ENCODE data around the gene LPGAT1.
"Not testable (repeated sequence)": the region's sequence is repeated elsewhere in the genome, so short reads cannot be mapped to it uniquely, and the experiment has no call there.

Gene LPGAT1, protein sequence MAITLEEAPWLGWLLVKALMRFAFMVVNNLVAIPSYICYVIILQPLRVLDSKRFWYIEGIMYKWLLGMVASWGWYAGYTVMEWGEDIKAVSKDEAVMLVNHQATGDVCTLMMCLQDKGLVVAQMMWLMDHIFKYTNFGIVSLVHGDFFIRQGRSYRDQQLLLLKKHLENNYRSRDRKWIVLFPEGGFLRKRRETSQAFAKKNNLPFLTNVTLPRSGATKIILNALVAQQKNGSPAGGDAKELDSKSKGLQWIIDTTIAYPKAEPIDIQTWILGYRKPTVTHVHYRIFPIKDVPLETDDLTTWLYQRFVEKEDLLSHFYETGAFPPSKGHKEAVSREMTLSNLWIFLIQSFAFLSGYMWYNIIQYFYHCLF
- total RNA-seq, result 90.3 to 170 (median 106) reads per million in 9 experiments

DNA sequence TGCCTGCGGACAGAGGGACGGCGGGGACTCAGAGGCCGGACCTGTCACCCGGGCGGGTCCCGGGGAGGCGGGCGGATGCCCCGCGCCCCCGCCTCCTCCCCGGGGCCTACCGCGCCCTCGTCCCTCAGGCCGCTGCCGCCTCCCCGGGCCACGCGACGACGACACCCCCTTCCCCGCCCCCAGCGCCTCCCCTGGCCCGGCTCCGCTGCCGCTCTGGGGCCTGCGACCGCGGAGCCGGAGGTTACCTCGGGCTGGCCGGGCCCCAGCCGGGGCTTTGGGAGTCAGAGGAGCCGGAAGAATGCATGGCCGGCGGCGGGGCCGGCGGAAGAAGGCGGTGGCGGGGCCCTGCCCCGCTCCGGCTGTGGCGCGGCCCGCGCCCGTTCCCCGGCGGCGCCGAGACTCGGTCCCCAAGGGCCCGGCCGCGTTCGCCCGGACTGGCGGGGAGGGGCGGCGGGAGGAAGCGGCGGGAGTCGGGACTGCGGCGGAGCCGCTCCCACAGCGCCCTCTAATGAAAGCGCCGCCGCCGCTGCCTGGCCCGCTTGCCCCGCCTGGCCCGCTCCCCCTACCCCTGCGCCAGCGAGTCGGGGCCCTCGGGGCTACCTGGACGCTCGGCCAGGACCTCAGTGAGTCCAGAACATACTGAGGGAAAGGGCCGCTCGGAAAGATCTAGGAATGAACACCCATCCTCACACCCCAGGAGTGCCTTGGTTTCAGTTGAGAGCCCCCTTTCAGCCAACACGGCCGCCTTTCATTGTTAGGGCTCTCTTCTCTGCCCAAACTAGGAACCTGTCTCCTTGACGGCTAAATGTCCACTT is at the start of gene LPGAT1:
Gene LPGAT1, minus strand, starts transcription at position 436 of the 815 bp plus-strand sequence. CDS start 1,467 bp downstream, outside the sequence.
- Mint-ChIP-seq H3K27ac (peak within 1 kb of the TSS; percentile 93 to 94), H3K36me3 (ENCODE audit: insufficient read depth) (peaks cover 13% of the 10 kb centered on the region), H3K4me1 (ENCODE audit: low read depth in 2 of 2) (peaks cover 28 to 47% of the 10 kb centered on the region in 2 donors), H3K4me3 (peak within 1 kb of the TSS; percentile 90 to 94), H3K27me3 (no peaks in the 10 kb centered on the region), H3K9me3 (no peaks in the 10 kb centered on the region)
- ATAC-seq (replicated peaks) (peak; percentile 84), DNase-seq (peak; percentile 53 to 67 (median 63))

DNA sequence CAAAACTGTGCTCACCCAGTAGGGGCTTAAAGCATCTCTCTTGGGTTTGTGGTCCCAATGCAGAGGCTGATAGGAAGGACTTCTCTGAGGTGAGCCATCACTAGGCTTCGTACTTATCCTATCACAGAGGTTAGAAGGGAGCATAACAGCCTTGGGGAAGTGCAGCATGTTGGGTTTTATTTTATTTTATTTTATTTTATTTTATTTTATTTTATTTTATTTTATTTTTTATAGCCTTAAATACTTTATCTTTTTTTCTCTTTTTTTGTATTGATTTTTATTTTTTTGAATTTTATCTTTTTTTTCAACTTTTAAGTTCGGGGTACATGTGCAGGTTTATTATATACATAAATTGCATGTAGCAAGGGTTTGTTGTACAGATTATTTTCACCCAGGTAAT is 48.9 kb upstream of the LPGAT1 start:
- ATAC-seq (replicated peaks) (no peak), DNase-seq (no peak)
- Mint-ChIP-seq H3K27ac (no peak overlapping the region), H3K36me3 (ENCODE audit: insufficient read depth) (no peaks in the 10 kb centered on the region), H3K9me3 (no peaks in the 10 kb centered on the region), H3K4me3 (no peak overlapping the region), H3K27me3 (peaks cover 0 to 6% of the 10 kb centered on the region in 2 donors), H3K4me1 (ENCODE audit: low read depth in 2 of 2) (no peaks in the 10 kb centered on the region)

- Mint-ChIP-seq H3K9me3 (no peaks in the 10 kb centered on the region), H3K27ac (peak overlapping the region in 1 of 2 donors; percentile 52), H3K4me1 (ENCODE audit: low read depth in 2 of 2) (no peaks in the 10 kb centered on the region), H3K27me3 (peaks cover 17 to 20% of the 10 kb centered on the region in 2 donors), H3K36me3 (ENCODE audit: insufficient read depth) (no peaks in the 10 kb centered on the region), H3K4me3 (no peak overlapping the region)
- ATAC-seq (replicated peaks) (no peak), DNase-seq (no peak)
Measured at GRCh38 chr1:211876851-211877590, 46.5 kb upstream of the LPGAT1 start.

DNA sequence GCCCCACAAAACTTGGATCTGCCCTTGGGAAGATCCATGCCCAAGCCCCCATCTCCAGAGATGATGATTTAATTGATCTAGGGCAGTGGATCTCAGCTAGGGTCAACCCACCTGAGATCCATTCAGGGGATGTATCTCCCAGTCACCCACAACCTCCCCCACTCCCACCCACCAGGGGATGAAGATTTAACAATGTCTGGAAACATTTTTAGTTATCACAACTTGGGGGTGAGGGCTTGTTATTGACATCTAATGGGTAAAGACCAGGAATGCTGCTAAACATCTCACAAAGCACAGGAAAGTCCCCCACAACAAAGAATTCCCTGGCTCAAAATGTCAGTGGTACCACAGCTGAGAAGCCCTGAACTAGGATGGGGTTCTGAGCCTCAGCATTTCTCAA is 45.0 kb upstream of the LPGAT1 start:
- no peaks in the 10 kb centered on the region for H3K36me3 Mint-ChIP-seq (ENCODE audit: insufficient read depth)

GRCh38 chr1:211874521-211875347 is 44.2 kb upstream of the LPGAT1 start:
- no peak overlapping the region for H3K27ac Mint-ChIP-seq
- H3K9me3 Mint-ChIP-seq, result no peaks in the 10 kb centered on the region
- no peaks in the 10 kb centered on the region for H3K36me3 Mint-ChIP-seq (ENCODE audit: insufficient read depth)
- peaks cover 23 to 28% of the 10 kb centered on the region in 2 donors for H3K27me3 Mint-ChIP-seq
- ATAC-seq (replicated peaks) (no peak), DNase-seq (no peak)
- no peak overlapping the region for H3K4me3 Mint-ChIP-seq
- H3K4me1 Mint-ChIP-seq (ENCODE audit: low read depth in 2 of 2), result no peaks in the 10 kb centered on the region

More for the DNA sequence above, 45.0 kb upstream of the LPGAT1 start:
- Mint-ChIP-seq H3K27me3 (peaks cover 23 to 28% of the 10 kb centered on the region in 2 donors), H3K4me3 (no peak overlapping the region), H3K4me1 (ENCODE audit: low read depth in 2 of 2) (no peaks in the 10 kb centered on the region), H3K27ac (no peak overlapping the region), H3K9me3 (no peaks in the 10 kb centered on the region)
- ATAC-seq (replicated peaks), result no peak
- no peak for DNase-seq

GRCh38 chr1:211873731-211874130 is 43.2 kb upstream of the LPGAT1 start:
- ATAC-seq (replicated peaks); H3K27ac Mint-ChIP-seq: not testable (repeated sequence)

GRCh38 chr1:211870156-211870555 is 39.6 kb upstream of the LPGAT1 start:
- DNase-seq (no peak), ATAC-seq (replicated peaks) (no peak)
- Mint-ChIP-seq H3K27ac (no peak overlapping the region), H3K27me3 (peaks cover 23 to 28% of the 10 kb centered on the region in 2 donors), H3K4me1 (ENCODE audit: low read depth in 2 of 2) (no peaks in the 10 kb centered on the region), H3K36me3 (ENCODE audit: insufficient read depth) (no peaks in the 10 kb centered on the region), H3K9me3 (no peaks in the 10 kb centered on the region), H3K4me3 (no peak overlapping the region)

More at GRCh38 chr1:211873731-211874130, 43.2 kb upstream of the LPGAT1 start:
- not testable (repeated sequence) for DNase-seq; H3K4me1 Mint-ChIP-seq (ENCODE audit: low read depth in 2 of 2); H3K36me3 Mint-ChIP-seq (ENCODE audit: insufficient read depth); H3K4me3 Mint-ChIP-seq; H3K9me3 Mint-ChIP-seq
- H3K27me3 Mint-ChIP-seq, result peaks cover 23 to 28% of the 10 kb centered on the region in 2 donors

- Mint-ChIP-seq H3K4me1 (ENCODE audit: low read depth in 2 of 2) (peaks cover 0 to 2% of the 10 kb centered on the region in 2 donors), H3K36me3 (ENCODE audit: insufficient read depth) (no peaks in the 10 kb centered on the region), H3K9me3 (no peaks in the 10 kb centered on the region), H3K27me3 (no peaks in the 10 kb centered on the region), H3K27ac (no peak overlapping the region), H3K4me3 (no peak overlapping the region)
- DNase-seq (no peak), ATAC-seq (replicated peaks) (no peak)
Measured at GRCh38 chr1:211865180-211865579, 34.6 kb upstream of the LPGAT1 start.

GRCh38 chr1:211859405-211859804 is 28.8 kb upstream of the LPGAT1 start:
- Mint-ChIP-seq H3K36me3 (ENCODE audit: insufficient read depth) (no peaks in the 10 kb centered on the region), H3K4me1 (ENCODE audit: low read depth in 2 of 2) (peaks cover 0 to 2% of the 10 kb centered on the region in 2 donors), H3K9me3 (peaks cover 0 to 2% of the 10 kb centered on the region in 2 donors), H3K4me3 (no peak overlapping the region), H3K27me3 (peaks cover 14 to 29% of the 10 kb centered on the region in 2 donors), H3K27ac (no peak overlapping the region)
- DNase-seq, result no peak
- no peak for ATAC-seq (replicated peaks)

GRCh38 chr1:211851174-211851573 is 20.6 kb upstream of the LPGAT1 start:
- ATAC-seq (replicated peaks), result no peak
- no peak overlapping the region for H3K27ac Mint-ChIP-seq
- no peak overlapping the region for H3K4me3 Mint-ChIP-seq
- H3K9me3 Mint-ChIP-seq, result no peaks in the 10 kb centered on the region
- no peak for DNase-seq
- H3K27me3 Mint-ChIP-seq, result peaks cover 7 to 25% of the 10 kb centered on the region in 2 donors
- no peaks in the 10 kb centered on the region for H3K4me1 Mint-ChIP-seq (ENCODE audit: low read depth in 2 of 2)
- peaks cover 3% of the 10 kb centered on the region for H3K36me3 Mint-ChIP-seq (ENCODE audit: insufficient read depth)

GRCh38 chr1:211843507-211844298 is 13.1 kb upstream of the LPGAT1 start:
- Mint-ChIP-seq H3K9me3 (peaks cover 0 to 2% of the 10 kb centered on the region in 2 donors), H3K36me3 (ENCODE audit: insufficient read depth) (peaks cover under 1% of the 10 kb centered on the region), H3K4me3 (peak overlapping the region; percentile 54 to 58), H3K27ac (peak overlapping the region; percentile 62 to 84), H3K27me3 (no peaks in the 10 kb centered on the region), H3K4me1 (ENCODE audit: low read depth in 2 of 2) (peaks cover 11 to 15% of the 10 kb centered on the region in 2 donors)
- DNase-seq (no peak), ATAC-seq (replicated peaks) (no peak)

DNA sequence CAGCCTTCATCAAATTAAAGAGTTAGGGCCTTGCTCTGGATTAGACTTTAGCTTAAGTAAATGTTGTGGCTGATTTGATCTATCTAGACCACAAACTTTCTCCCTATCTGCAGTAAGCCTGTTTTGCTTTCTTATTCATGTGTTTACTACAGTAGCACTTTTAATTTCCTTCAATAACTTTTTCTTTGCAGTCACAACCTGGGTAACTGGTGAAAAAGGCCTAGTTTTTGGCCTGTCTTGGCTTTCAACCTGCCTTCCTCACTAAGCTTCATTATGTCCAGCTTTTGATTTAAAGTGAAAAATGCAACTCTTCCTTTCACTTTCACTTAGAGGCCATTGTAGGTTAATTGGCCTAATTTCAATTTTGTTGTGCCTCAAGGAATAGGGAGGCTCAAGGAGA is 12.5 kb upstream of the LPGAT1 start:
- H3K9me3 Mint-ChIP-seq, result peaks cover 0 to 2% of the 10 kb centered on the region in 2 donors
- peak overlapping the region; percentile 62 to 84 for H3K27ac Mint-ChIP-seq
- H3K4me3 Mint-ChIP-seq, result peak overlapping the region; percentile 54 to 58
- no peaks in the 10 kb centered on the region for H3K36me3 Mint-ChIP-seq (ENCODE audit: insufficient read depth)
- peaks cover 11 to 15% of the 10 kb centered on the region in 2 donors for H3K4me1 Mint-ChIP-seq (ENCODE audit: low read depth in 2 of 2)
- ATAC-seq (replicated peaks) (peak; percentile 43), DNase-seq (no peak)
- H3K27me3 Mint-ChIP-seq, result no peaks in the 10 kb centered on the region

Measured in effector memory CD8-positive, alpha-beta T cell (primary cell).